ENCODE measurements around the gene TMEM178A. TPM values are rescaled to one million over a fixed set of nuclear protein-coding genes. Genes with fewer than 3 reads are reported as not detected.

TMEM178A gene
- total and polyA plus RNA-seq, 2 of the 4 experiments (the other 2 are of a cell fraction): 0.18 to 1.8 TPM

DNA sequence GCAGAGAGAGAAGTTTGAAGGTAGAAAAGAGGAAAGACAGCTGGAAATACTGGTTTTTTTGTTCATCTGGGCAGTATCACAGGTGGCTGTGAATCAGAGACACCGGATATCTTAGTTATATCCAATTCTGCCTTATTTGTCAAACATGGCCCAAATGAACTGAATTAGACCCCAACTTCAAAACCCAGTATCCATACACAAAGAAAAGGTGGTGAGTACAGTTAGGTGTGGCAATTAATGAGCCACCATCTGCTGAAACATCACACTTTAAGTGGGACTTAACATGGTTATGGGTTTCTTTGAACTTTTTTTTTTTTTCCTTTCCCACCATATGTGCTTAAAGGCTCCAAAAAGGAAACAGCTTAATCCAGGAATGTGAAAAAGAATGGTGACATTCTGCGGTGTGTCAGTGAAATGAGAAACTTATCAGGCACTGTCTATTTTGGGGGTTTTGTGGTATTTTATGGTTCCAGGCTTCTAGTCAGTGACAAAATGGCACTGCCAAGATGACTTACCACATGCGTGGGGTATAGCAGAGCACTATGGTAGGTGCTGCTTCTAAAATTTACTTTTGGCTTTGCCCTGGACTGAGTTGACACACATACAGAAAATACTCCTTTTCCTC lies 5.0 kb upstream of the TMEM178A start:
- dilution Hi-C loops (cut with HindIII; ENCODE audit: low sequenced_read_pairs, unreplicated experiment) (no loop called here), in situ Hi-C loops (cut with MboI; ENCODE audit: low sequenced_read_pairs) (no loop called here), intact Hi-C loops (cut with micrococcal nuclease) (loop anchor here (1.0 kb wide), 1 partner anchor 36 kb away; no protein-coding TSS in a partner anchor)
- Histone ChIP-seq H3K9me1 (ENCODE audit: insufficient read depth, low read length) (no peaks in the 10 kb centered on the region), H3K9me3 (ENCODE audit: control insufficient read depth, insufficient read depth, low read length) (no peaks in the 10 kb centered on the region), H2BK15ac (ENCODE audit: low read depth, low read length) (peak overlapping the region; percentile 47; the same call in 1 of the 3 replicates), H2BK20ac (ENCODE audit: low read depth, low read length) (peak overlapping the region; percentile 45), H3K23ac (ENCODE audit: low read depth, low read length) (0 out of 2 replicates have a peak overlapping the region, but pooled peaks have one; percentile 7), H3K4me2 (ENCODE audit: low read depth, low read length) (no peak overlapping the region), H2BK5ac (ENCODE audit: low read depth, low read length, poor library complexity, severe bottlenecking) (peak overlapping the region; percentile 7), H2AK5ac (ENCODE audit: low read depth, low read length) (no peak overlapping the region), H3K4me1 (ENCODE audit: control insufficient read depth, insufficient read depth, low read length) (peaks cover 9% of the 10 kb centered on the region), H4K5ac (ENCODE audit: low read depth, low read length) (peak overlapping the region; percentile 59; the same call in 1 of the 2 replicates), H2AFZ (replicated peaks; ENCODE audit: low read length, poor library complexity) (no peak overlapping the region), H2BK120ac (ENCODE audit: low read depth, low read length) (peak overlapping the region; percentile 44; the same call in 1 of the 2 replicates), H3K56ac (ENCODE audit: extremely low read depth, insufficient read depth, low read length) (no peak overlapping the region), H3K27ac (ENCODE audit: insufficient read depth, low read length) (no peak overlapping the region), H3K79me1 (ENCODE audit: low read depth in 1 of 2, low read length in 2 of 2) (no peaks in the 10 kb centered on the region), H3K18ac (ENCODE audit: low read depth, low read length) (peak overlapping the region; percentile 85), H3K4me3 (ENCODE audit: insufficient read depth, low read depth, low read length) (no peak overlapping the region), H2AK9ac (replicated peaks; ENCODE audit: low read depth, low read length, poor library complexity) (no peak overlapping the region), H3K9ac (ENCODE audit: low read depth, low read length) (no peak overlapping the region), H3K4ac (ENCODE audit: low read depth, low read length) (peak overlapping the region; percentile 62), H3K36me3 (ENCODE audit: control insufficient read depth, insufficient read depth, low read length) (no peaks in the 10 kb centered on the region), H4K20me1 (ENCODE audit: insufficient read depth, low read length) (no peaks in the 10 kb centered on the region), H4K91ac (ENCODE audit: insufficient read depth, low read depth, low read length) (peak overlapping the region; percentile 43; the same call in 1 of the 2 replicates), H3K27me3 (ENCODE audit: control insufficient read depth, insufficient read depth, low read length) (peaks cover 8% of the 10 kb centered on the region), H3K14ac (replicated peaks; ENCODE audit: low read depth, low read length) (no peak overlapping the region; the same call in 1 of the 2 replicates), H4K8ac (ENCODE audit: low read depth in 2 of 2, low read length in 2 of 2) (peak overlapping the region in 1 of 2 experiments; percentile 15; a peak in 1 of 4 replicates)
- 100% methylated on average over 1 of the region's 3 CpGs; no CpG with 5 or more reads in 1 of the 2 experiments for WGBS, 2 experiments (ENCODE audit: extremely low coverage in 2 of 2, insufficient read length in 1 of 2)
- BruUV-seq (replicated peaks): no TSS peak
- CTCF ChIA-PET: no interaction called here
- DNase-seq: no peak
- POLR2A ChIA-PET (ENCODE audit: unreplicated experiment): no interaction called here
- no peak for ATAC-seq (ENCODE audit: low read depth)
- TF ChIP-seq NFE2L2 (IDR thresholded peaks at IDR 0.05; ENCODE audit: low read depth, low read length) (no peak), CHD1 (IDR thresholded peaks at IDR 0.05; ENCODE audit: low read depth, low read length) (no peak), RCOR1 (IDR thresholded peaks at IDR 0.05; ENCODE audit: insufficient replicate concordance, low read length) (no peak), RFX5 (IDR thresholded peaks at IDR 0.05; ENCODE audit: low read depth, low read length) (no peak), POLR2A (IDR thresholded peaks at IDR 0.05; ENCODE audit: low read depth, low read length) (no peak), FOS (IDR thresholded peaks at IDR 0.05; ENCODE audit: low read depth, low read length) (no peak), MAZ (IDR thresholded peaks at IDR 0.05; ENCODE audit: borderline replicate concordance, low read depth, low read length) (no peak), SMC3 (IDR thresholded peaks at IDR 0.05; ENCODE audit: low read depth, low read length) (no peak), USF2 (IDR thresholded peaks at IDR 0.05; ENCODE audit: low read depth, low read length) (no peak), RAD21 (IDR thresholded peaks at IDR 0.05; ENCODE audit: low read length) (no peak), BHLHE40 (IDR thresholded peaks at IDR 0.05; ENCODE audit: low read depth, low read length) (no peak), CEBPB (IDR thresholded peaks at IDR 0.05; ENCODE audit: low read depth, low read length) (no peak), MXI1 (IDR thresholded peaks at IDR 0.05; ENCODE audit: borderline replicate concordance, low read depth, low read length) (no peak)
- TF ChIP-seq, protein P1, sequence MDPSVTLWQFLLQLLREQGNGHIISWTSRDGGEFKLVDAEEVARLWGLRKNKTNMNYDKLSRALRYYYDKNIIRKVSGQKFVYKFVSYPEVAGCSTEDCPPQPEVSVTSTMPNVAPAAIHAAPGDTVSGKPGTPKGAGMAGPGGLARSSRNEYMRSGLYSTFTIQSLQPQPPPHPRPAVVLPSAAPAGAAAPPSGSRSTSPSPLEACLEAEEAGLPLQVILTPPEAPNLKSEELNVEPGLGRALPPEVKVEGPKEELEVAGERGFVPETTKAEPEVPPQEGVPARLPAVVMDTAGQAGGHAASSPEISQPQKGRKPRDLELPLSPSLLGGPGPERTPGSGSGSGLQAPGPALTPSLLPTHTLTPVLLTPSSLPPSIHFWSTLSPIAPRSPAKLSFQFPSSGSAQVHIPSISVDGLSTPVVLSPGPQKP (IDR thresholded peaks at IDR 0.05; ENCODE audit: borderline replicate concordance, low read depth, low read length): no peak
- TF ChIP-seq, protein P2, sequence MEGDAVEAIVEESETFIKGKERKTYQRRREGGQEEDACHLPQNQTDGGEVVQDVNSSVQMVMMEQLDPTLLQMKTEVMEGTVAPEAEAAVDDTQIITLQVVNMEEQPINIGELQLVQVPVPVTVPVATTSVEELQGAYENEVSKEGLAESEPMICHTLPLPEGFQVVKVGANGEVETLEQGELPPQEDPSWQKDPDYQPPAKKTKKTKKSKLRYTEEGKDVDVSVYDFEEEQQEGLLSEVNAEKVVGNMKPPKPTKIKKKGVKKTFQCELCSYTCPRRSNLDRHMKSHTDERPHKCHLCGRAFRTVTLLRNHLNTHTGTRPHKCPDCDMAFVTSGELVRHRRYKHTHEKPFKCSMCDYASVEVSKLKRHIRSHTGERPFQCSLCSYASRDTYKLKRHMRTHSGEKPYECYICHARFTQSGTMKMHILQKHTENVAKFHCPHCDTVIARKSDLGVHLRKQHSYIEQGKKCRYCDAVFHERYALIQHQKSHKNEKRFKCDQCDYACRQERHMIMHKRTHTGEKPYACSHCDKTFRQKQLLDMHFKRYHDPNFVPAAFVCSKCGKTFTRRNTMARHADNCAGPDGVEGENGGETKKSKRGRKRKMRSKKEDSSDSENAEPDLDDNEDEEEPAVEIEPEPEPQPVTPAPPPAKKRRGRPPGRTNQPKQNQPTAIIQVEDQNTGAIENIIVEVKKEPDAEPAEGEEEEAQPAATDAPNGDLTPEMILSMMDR (conservative IDR thresholded peaks at IDR 0.05; ENCODE audit: low read depth, low read length): no peak

Data from IMR-90 (cell line).